Measurements from ENCODE around the gene SECISBP2.

- no peak for TF ChIP-seq CTCF (IDR thresholded peaks at IDR 0.05)
- TF ChIP-seq POLR2A (IDR thresholded peaks at IDR 0.05) = no peak
Measured at GRCh38 chr9:89293014-89293413, 25.3 kb upstream of the SECISBP2 start.
